SK-N-MC (cell line): Measurements from ENCODE around the gene GRIA1.

Source experiments
- DNase-seq: peaks from one replicate; pipeline ENCODE4 v3.0.0-alpha.2; 2011; ENCODE audit warnings: low read depth, low spot score
- H3K27ac ChIP-seq: fragments of 200-600 bp; sonication (generic); 2 replicates; pipeline ENCODE4 v1.5.1; 2016; ENCODE audit warnings: mixed run types
- H3K36me3 ChIP-seq: fragments of 200-600 bp; sonication (generic); 2 replicates; pipeline ENCODE4 v1.6.1; 2017; ENCODE audit warnings: antibody characterized with exemption, low read length, mixed read lengths; ENCODE audit not compliant: insufficient read depth
- H3K4me3 ChIP-seq: fragments of 200-600 bp; sonication (generic); 2 replicates; pipeline ENCODE4 v1.5.1; 2016
- H3K9ac ChIP-seq: fragments of 200-600 bp; sonication (generic); 2 replicates; pipeline ENCODE4 v1.8.0; 2017; ENCODE audit warnings: mixed run types, mixed read lengths; ENCODE audit not compliant: insufficient read length
- H3K9me3 ChIP-seq: fragments of 200-600 bp; sonication (generic); 2 replicates; pipeline ENCODE4 v1.6.1; 2017; ENCODE audit warnings: low read depth, mild to moderate bottlenecking, antibody characterized with exemption, low read length, moderate library complexity, mixed read lengths
- EZH2 ChIP-seq: fragments of 200-600 bp; sonication (generic); IDR thresholded peaks from one replicate; pipeline ENCODE4 v1.6.1; 2017; ENCODE audit warnings: antibody characterized with exemption
- FOXP2 ChIP-seq: optimal IDR thresholded peaks from 2 replicates; pipeline ENCODE3; 2011; ENCODE audit warnings: mild to moderate bottlenecking, moderate library complexity; ENCODE audit not compliant: insufficient read depth; ENCODE audit errors: extremely low read length, control extremely low read depth
- POLR2AphosphoS5 ChIP-seq: IDR thresholded peaks from 2 replicates; pipeline ENCODE4 v1.6.1; 2012; ENCODE audit warnings: mild to moderate bottlenecking, low read depth, low read length, borderline replicate concordance

GRIA1 gene

DNA sequence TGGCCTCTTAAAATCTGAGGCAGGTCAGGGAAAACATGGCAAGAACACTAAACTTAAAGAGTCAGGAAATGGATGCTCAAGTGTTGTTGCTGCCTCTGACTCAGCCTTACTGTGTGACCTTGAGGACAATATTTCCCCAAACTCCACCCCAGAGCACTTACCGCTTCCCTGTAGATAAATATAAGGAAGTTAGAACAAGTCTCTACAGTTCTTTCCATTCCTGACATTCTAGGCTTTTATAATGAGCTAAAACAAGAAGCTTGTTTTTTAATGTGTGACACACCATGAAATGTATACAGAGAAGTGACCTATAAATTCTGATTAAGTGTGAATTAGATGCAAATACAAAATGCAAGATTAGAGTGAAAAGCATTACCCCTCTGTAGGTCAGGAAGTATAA lies 129.3 kb downstream of the GRIA1 start:
- Histone ChIP-seq H3K4me3 (no peak overlapping the region), H3K9me3 (no peaks in the 10 kb centered on the region), H3K27ac (no peak overlapping the region), H3K9ac (no peak overlapping the region), H3K36me3 (no peaks in the 10 kb centered on the region)
- TF ChIP-seq EZH2 (no peak), FOXP2 (no peak), POLR2AphosphoS5 (no peak)
- DNase-seq: no peak

DNA sequence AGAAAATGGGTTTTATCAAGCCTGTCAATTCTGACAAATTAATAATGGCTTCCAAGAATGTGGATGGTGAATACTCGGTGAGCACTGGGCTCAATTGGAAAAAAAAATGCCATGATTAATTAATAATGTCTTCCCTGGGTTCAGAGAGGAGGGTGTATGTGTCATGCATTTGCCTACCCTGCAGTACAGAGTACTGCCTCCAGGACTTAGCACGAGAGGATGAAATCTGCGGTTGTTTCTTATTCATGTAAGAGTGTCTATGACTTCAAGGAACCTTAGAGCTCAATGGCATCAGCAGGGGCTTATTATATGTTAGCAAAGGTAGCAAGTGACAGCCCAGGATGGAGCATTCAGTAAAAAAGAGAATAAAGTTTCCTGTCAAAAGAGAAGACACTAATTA lies 132.7 kb downstream of the GRIA1 start:
- Histone ChIP-seq H3K9me3 (no peaks in the 10 kb centered on the region), H3K9ac (no peak overlapping the region), H3K36me3 (no peaks in the 10 kb centered on the region), H3K27ac (no peak overlapping the region), H3K4me3 (no peak overlapping the region)
- TF ChIP-seq EZH2: no peak
- no peak for TF ChIP-seq POLR2AphosphoS5
- TF ChIP-seq FOXP2: no peak
- DNase-seq: no peak

DNA sequence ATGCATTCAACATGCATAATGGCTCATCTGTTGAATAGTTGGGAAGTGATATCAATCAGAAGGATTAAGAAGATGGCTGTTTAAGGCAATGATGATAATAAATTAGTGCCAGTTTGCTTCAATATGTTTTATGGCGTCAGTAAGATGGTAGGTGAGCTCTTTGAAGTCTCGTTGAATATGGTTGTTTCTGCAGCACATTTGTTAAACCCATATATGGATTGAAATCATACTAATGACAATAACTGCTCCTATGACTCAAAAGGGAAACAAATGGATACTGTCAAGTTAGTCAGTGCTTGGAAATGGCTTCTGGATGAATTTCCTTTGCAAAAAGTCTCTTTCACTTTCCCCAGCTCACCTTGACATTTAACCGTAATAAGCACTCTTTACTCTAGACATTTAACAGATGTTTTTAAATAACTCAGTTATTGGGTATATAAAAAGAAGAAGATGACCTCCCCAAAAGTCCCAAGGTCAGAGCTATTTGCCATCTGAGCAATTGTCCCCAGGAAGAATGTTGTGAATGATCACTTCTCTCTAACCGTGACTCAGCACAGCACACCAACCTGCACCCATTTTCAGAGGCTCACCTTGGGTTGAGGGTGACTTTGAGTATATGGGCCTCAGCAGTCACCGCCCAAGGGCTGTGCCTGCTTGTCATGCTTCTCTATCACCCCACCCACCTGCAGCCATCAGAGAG lies 133.4 kb downstream of the GRIA1 start:
- no peak overlapping the region for H3K4me3 ChIP-seq
- no peaks in the 10 kb centered on the region for H3K9me3 ChIP-seq
- TF ChIP-seq EZH2 (no peak), FOXP2 (no peak), POLR2AphosphoS5 (no peak)
- no peak overlapping the region for H3K27ac ChIP-seq
- H3K36me3 ChIP-seq: no peaks in the 10 kb centered on the region
- DNase-seq: no peak
- no peak overlapping the region for H3K9ac ChIP-seq

DNA sequence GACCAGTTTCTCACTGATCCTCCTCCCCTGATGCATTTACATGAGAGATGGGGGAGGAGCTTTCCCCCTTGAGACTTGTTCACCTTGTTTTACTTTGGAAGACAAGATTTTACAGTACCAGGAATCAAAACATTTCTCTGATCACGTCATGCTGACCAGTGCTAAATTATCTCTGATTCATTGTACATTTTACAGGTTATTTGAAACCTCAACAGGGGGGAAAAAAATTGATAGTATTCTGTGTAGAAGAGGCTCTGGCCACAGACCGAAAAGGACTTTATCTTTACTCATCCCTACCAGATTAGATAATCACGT lies 133.9 kb downstream of the GRIA1 start:
- no peak for DNase-seq
- Histone ChIP-seq H3K9ac (no peak overlapping the region), H3K27ac (no peak overlapping the region), H3K9me3 (no peaks in the 10 kb centered on the region), H3K4me3 (no peak overlapping the region), H3K36me3 (no peaks in the 10 kb centered on the region)
- TF ChIP-seq POLR2AphosphoS5 (no peak), FOXP2 (no peak), EZH2 (no peak)

DNA sequence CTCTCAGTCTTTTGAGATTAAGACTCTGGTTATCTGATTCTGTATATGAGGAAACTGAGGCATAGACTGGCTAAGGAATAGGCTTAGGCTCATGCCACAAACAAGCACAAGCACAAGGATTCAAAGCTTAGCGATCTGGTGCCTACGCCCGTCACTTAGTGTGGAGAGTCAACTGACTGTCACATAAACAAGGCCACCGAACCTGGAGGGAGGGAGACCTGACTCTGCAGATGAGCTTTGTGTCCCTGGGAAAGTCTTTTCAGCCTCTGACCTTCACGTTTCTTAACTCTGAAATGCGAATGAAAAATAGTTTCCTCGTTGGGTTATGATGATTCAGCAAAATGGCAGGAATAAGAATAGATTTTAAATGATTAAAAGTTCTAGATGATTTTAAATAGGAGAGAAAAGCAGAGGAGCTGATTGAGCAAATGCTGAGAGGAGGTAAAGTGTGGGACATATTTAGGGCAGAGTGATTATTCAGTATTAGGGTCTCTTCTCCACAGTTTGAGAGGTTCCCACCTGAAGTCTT lies 135.4 kb downstream of the GRIA1 start:
- Histone ChIP-seq H3K27ac (no peak overlapping the region), H3K9ac (no peak overlapping the region), H3K9me3 (no peaks in the 10 kb centered on the region), H3K36me3 (no peaks in the 10 kb centered on the region), H3K4me3 (no peak overlapping the region)
- TF ChIP-seq POLR2AphosphoS5: no peak
- DNase-seq: no peak

DNA sequence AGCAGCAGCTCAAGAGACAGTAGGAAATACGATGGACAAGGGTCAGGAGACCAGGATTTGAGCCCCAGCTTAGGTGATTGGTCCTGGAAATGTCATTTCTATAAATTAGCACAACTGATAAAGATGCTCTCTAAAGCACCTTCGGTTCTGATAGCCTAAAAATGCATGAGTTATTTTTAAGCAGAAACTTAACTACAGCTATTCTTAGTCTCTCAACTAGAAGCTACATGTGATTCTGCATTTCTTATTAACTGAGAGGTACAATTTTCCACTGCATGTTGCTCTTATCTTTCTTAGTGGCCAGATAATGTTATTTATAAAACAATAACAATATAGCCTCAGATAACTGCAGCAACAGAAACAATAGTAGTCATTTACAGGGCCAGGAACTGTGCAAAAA lies 136.4 kb downstream of the GRIA1 start:
- DNase-seq: no peak
- Histone ChIP-seq H3K9me3 (no peaks in the 10 kb centered on the region), H3K36me3 (no peaks in the 10 kb centered on the region), H3K27ac (no peak overlapping the region), H3K4me3 (no peak overlapping the region), H3K9ac (no peak overlapping the region)
- no peak for TF ChIP-seq FOXP2
- TF ChIP-seq POLR2AphosphoS5: no peak
- no peak for TF ChIP-seq EZH2

DNA sequence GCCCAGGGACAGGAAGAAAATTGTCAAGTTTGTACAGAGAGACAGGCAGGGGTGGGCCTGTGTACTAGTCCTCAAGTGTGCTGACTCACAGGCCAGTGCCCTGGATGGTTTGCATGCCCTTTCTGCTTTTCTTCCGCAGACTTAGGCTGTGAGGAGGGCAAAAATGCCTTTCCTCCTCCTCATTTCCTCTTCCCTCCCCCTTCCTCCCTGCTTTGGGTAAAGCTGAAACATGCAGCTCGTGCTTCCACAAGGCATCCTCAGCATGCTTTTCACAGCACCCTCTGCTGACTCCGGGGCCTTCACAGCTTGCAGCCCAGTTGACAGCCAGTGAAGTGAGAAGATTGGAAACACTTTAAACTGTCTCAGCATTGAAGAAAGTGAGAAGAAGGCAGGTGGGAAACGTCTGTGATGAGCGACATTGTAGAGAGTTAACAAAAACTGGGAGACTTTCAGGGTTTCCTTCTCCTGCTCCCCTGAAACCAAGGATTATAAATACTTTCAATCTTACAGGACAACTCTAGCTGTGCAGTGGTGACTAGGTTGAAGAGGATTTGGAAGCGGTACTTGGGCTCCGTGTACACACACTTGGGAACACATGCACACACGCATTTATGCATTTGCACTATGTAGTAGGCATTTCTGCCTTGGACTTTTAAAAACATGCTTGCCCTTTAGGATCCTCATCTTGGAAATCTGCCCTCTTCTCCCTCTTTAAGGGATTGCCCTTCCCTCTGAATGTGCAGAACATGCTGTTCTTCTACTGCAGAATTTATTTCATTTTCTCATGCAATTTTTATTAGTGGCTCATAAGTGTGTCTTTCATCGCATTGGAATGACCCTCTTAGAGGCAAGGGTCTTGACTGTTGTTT lies 138.8 kb downstream of the GRIA1 start:
- H3K36me3 ChIP-seq: no peaks in the 10 kb centered on the region
- H3K9me3 ChIP-seq: no peaks in the 10 kb centered on the region
- no peak for DNase-seq

DNA sequence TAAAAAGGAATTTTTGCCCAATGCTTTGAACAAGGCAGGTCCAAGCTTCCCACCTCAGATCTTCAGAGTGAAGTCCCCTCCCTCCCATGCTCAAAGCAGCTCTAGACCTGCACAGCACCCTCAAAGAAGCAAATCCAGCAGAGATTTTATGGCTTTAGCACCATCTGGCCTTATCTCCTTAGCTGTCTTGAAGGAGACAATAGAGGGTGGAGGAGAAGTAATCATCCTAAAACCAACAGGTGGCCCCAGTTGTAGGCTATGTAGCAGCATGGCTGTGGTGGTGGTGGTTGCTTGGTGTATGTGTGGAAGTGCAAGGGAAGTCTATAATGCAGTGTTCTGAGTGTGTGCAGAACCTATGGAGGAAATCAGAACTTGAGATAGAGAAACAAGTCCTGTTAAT lies 140.1 kb downstream of the GRIA1 start:
- H3K9me3 ChIP-seq: no peaks in the 10 kb centered on the region
- TF ChIP-seq POLR2AphosphoS5: no peak
- no peak for TF ChIP-seq EZH2
- TF ChIP-seq FOXP2: no peak
- H3K4me3 ChIP-seq: no peak overlapping the region
- H3K36me3 ChIP-seq: no peaks in the 10 kb centered on the region
- no peak overlapping the region for H3K9ac ChIP-seq
- no peak for DNase-seq
- H3K27ac ChIP-seq: no peak overlapping the region

More for the DNA sequence above, 138.8 kb downstream of the GRIA1 start:
- TF ChIP-seq FOXP2 (no peak), EZH2 (no peak), POLR2AphosphoS5 (no peak)
- Histone ChIP-seq H3K4me3 (no peak overlapping the region), H3K27ac (no peak overlapping the region), H3K9ac (no peak overlapping the region)
